Activated naive CD4-positive, alpha-beta T cell treated with anti-CD3 and anti-CD28 coated beads, Interleukin-2, amount 50 U/mL, for 24 hours (primary cell): ENCODE measurements around the gene NIM1K.
"Not testable (repeated sequence)": the region's sequence is repeated elsewhere in the genome, so short reads cannot be mapped to it uniquely, and the experiment has no call there.

Experiments used
- H3K27ac Mint-ChIP-seq: one replicate; pipeline ENCODE4 v1.8.0; 2021; ENCODE audit warnings: mild to moderate bottlenecking, mixed read lengths
- H3K27me3 Mint-ChIP-seq: one replicate; pipeline ENCODE4 v1.8.0; 2021; ENCODE audit warnings: mixed read lengths
- H3K36me3 Mint-ChIP-seq: one replicate; pipeline ENCODE4 v1.8.0; 2021; ENCODE audit warnings: mixed read lengths
- H3K4me1 Mint-ChIP-seq: one replicate; pipeline ENCODE4 v1.8.0; 2021; ENCODE audit warnings: mixed read lengths
- H3K4me3 Mint-ChIP-seq: one replicate; pipeline ENCODE4 v1.8.0; 2021; ENCODE audit warnings: mild to moderate bottlenecking, mixed read lengths
- H3K9me3 Mint-ChIP-seq: one replicate; pipeline ENCODE4 v1.8.0; 2021; ENCODE audit warnings: mixed read lengths

Gene NIM1K

DNA sequence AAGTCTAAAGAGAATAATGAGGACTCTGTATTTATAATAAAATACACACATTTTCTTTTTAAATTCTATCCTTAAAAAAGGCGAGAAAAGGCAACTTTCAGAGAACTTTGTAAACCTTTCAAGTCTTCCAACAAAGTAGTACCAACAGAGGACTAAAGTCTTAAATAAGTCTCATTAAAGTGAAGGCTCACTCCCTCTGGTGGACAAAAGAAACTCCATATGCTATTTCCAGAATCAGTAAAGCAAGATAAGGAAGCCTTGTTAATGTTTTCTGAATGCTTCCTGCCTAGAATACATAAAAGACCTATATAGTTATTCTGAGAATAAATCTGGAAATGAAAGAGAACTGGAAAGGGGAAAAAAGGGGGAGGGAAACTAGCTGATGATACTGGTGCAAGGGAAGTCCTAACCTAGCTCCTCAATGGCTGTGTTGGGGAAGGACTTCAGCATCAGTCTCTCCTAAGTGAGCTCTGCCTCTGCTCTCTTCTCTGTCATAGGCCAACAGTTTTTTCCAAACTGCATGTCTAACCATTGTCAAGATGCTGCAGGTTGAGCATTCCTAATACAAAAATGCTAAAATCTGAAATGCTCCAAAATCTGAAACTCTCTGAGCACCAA is 114.0 kb downstream of the NIM1K start:
- Mint-ChIP-seq H3K4me3 (peak overlapping the region; percentile 9), H3K27me3 (no peaks in the 10 kb centered on the region), H3K4me1 (peaks cover 79% of the 10 kb centered on the region), H3K27ac (peak overlapping the region; percentile 7), H3K36me3 (peaks cover 11% of the 10 kb centered on the region), H3K9me3 (no peaks in the 10 kb centered on the region)

DNA sequence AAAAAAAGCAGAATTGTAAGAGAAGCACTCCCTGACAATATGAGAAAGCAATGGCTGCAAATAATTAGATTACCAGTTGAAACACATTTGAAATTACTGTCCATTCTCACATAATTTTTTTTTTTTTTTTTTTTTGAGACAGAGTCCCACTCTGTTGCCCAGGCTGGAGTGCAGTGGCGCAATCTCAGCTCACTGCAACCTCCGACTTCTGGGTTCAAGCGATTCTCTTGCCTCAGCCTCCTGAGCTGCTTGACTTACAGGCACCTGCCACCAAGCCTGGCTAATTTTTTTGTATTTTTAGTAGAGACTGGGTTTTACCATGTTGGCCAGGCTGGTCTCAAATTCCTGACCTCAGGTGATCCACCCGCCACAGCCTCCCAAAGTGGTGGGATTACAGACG is 114.9 kb downstream of the NIM1K start:
- H3K4me1 Mint-ChIP-seq = peaks cover 78% of the 10 kb centered on the region
- not testable (repeated sequence) for H3K27me3 Mint-ChIP-seq, H3K36me3 Mint-ChIP-seq, H3K9me3 Mint-ChIP-seq, H3K27ac Mint-ChIP-seq
- H3K4me3 Mint-ChIP-seq = peak overlapping the region; percentile 19

DNA sequence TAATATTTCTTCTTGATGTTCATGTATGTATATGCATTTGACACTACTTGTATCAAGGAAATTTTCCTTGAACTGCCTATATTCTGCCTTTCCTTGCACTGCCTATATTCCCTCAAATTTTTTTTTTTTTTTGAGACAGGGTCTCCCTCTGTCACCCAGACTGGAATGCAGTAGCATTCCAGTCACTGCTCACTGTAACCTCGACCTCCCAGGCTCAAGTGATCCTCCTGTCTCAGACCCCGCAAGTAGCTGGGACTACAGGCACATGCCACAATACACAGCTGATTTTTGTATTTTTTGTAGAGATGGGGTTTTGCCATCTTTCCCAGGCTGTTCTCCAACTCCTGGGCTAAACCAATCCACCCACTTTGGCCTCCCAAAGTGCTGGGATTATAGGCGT is 117.1 kb downstream of the NIM1K start:
- Mint-ChIP-seq H3K27ac (peak overlapping the region; percentile 52), H3K4me1 (peaks cover 76% of the 10 kb centered on the region), H3K27me3 (no peaks in the 10 kb centered on the region), H3K36me3 (peaks cover 9% of the 10 kb centered on the region), H3K9me3 (no peaks in the 10 kb centered on the region), H3K4me3 (peak overlapping the region; percentile 62)

DNA sequence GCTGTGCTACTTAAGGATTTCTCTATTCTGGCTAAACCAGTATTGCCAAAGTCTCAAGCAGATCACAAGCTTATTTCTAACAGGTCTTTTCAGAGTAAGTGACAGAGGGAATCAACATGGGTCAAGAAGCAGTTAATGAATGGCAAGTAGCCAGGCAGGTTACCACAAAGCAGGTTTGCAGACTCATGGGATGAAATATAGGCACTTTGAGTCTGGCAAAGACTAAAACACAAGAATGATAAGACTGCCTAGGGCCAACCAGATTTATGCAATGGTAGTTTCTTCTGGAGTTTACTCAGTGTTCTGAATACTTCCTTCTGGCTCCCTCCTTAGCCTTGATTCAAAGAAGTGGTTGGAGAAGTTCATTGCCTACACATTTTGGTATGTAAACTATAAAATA is 117.6 kb downstream of the NIM1K start:
- Mint-ChIP-seq H3K27me3 (no peaks in the 10 kb centered on the region), H3K27ac (peak overlapping the region; percentile 52), H3K4me1 (peaks cover 76% of the 10 kb centered on the region), H3K9me3 (peaks cover 3% of the 10 kb centered on the region), H3K36me3 (peaks cover 10% of the 10 kb centered on the region), H3K4me3 (peak overlapping the region; percentile 62)

DNA sequence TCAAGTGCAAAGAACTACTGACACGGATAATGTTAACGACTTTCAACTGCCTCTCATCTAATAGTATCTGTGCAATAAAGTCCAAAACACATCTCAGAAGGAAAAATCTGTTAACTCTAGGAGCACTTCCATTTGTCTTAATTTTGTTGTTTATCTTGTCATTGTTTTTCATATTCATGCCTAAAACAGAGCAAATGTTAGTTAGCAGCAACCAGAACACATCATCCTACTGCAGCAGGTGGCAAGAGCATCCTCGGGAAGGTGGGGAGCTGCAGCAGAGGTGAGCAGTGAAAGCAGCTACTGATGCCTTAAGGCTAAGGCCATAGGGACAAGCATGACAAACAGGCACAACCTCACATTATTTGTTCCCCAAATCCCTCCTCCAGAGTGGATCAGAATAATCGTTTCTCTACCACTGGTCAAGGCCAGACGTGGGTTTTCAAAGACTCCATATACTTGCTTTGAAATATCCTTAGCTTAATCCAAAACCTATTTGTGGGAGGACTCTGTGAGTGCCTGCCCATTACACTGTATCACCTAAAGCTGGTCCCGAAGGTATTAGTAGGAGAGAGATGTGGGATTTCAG is 120.1 kb downstream of the NIM1K start:
- Mint-ChIP-seq H3K4me3 (peak overlapping the region; percentile 94), H3K4me1 (peaks cover 76% of the 10 kb centered on the region), H3K36me3 (peaks cover 11% of the 10 kb centered on the region), H3K27me3 (no peaks in the 10 kb centered on the region), H3K27ac (peak overlapping the region; percentile 72), H3K9me3 (peaks cover 5% of the 10 kb centered on the region)

DNA sequence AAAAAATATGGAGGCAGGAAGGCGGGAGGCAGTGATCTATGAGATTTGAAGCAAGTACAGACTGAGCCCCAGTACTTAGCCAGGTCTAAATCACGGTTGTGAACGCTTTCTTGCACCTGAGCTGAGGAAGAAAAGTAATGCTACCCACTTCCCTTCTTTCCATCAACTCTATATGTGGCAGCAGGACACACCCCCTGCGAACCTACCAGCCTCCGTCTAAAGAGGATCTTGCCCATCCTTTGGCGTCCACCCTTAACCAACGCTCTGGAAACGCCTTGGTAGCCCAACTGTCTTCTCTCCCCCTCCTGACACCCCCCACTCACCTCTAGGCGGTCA is 120.6 kb downstream of the NIM1K start:
- no peaks in the 10 kb centered on the region for H3K27me3 Mint-ChIP-seq
- H3K4me1 Mint-ChIP-seq = peaks cover 75% of the 10 kb centered on the region
- peak overlapping the region; percentile 94 for H3K4me3 Mint-ChIP-seq
- peaks cover 11% of the 10 kb centered on the region for H3K36me3 Mint-ChIP-seq
- H3K27ac Mint-ChIP-seq = peak overlapping the region; percentile 96
- H3K9me3 Mint-ChIP-seq = peaks cover 5% of the 10 kb centered on the region

DNA sequence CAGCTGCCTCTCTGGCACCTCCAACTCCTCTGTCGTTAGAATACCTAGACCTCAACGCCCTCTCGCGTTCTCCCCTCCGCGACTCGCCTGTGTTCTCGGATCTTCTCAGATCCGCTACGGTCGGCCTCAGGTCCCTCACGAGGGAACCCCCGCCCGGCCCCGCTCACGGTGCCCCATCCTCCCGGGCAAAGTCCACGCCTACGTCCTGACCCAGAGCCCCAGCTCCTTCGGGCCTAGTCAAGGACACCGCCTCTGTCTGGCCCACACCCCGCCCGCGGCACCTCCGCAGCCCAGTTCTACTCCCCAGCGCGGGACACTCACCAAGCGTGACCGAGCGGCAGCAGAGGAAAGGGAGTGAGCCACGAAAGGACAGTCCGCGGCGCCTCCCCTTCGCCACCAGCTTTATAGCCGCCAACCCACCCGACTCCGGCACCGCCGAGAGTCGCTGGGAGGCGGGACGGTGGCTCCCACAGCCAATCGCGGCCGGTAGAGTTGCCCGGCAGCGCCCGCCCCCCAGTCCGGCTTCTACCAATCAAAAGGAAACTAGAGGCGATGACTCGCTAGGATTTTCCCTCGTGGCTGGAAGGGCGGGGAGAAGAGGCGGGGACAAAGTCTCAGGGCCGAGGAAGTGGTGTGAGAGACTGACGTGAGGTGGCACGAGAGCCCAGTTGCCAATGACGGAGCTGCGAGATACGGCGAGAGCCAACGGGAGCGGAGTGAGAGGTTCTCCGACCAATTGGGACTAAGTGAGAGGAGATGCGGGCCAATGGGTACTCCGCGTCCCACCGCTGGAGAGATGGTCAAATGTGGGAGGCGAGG is 121.2 kb downstream of the NIM1K start, which contains the start of gene HMGCS1:
Gene HMGCS1 (minus strand): TSS at position 378 of the 819 bp plus-strand sequence. CDS start 14,447 bp downstream, outside the sequence.
- Mint-ChIP-seq H3K4me3 (peak within 1 kb of the TSS; percentile 94), H3K4me1 (peaks cover 69% of the 10 kb centered on the region), H3K9me3 (peaks cover 5% of the 10 kb centered on the region), H3K27me3 (no peaks in the 10 kb centered on the region), H3K27ac (peak within 1 kb of the TSS; percentile 96), H3K36me3 (peaks cover 11% of the 10 kb centered on the region)

DNA sequence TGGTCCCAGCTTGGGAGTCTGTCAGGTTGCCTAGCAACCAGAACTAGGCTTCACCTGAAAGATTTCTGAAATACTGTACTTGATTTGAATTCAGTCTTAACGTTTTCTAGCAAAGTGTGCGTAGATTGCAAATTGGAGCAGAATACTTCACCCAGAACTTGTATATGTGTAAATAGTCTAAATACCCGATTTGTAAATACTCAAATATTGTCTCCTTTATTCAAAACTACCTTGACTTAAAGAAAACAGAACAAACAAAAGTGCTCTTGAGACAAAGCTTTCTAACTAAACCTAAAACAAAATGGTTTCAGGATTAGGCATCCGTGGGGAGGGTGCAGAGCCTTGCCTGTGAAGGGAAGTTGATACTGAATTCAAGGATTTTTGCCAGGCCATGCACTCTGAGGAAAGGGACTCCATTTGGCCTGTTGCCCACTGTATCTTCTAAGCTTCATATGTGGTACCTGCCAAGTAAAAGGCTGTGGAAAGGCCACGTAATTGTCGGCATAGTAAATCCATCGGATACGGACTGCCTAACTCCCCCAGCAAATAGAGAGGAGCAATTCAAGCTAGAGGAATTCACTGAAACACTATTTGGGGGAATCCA is 121.9 kb downstream of the NIM1K start:
- peaks cover 5% of the 10 kb centered on the region for H3K9me3 Mint-ChIP-seq
- H3K4me1 Mint-ChIP-seq = peaks cover 63% of the 10 kb centered on the region
- H3K27me3 Mint-ChIP-seq = no peaks in the 10 kb centered on the region
- H3K4me3 Mint-ChIP-seq = peak overlapping the region; percentile 94
- peaks cover 11% of the 10 kb centered on the region for H3K36me3 Mint-ChIP-seq
- peak overlapping the region; percentile 96 for H3K27ac Mint-ChIP-seq

DNA sequence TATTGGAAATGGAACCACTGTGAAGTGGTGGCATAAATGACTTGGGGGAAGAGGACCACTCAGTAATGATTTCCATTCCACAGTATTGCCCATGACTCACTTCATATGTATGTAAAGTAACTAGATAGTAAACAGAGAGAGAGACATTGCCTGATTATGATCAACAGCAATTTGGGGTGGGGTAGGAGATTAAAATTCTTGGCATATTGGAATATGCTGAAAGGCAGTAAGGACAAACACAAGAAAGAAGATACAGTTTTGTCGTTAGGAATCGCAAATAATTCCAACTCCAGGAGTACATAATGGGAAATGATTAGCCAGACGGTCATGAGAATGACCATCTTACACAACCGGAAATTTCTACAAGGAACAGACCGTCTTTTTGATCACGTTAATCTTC is 122.7 kb downstream of the NIM1K start:
- H3K4me1 Mint-ChIP-seq = peaks cover 55% of the 10 kb centered on the region
- H3K36me3 Mint-ChIP-seq = peaks cover 11% of the 10 kb centered on the region
- H3K4me3 Mint-ChIP-seq = peak overlapping the region; percentile 62

DNA sequence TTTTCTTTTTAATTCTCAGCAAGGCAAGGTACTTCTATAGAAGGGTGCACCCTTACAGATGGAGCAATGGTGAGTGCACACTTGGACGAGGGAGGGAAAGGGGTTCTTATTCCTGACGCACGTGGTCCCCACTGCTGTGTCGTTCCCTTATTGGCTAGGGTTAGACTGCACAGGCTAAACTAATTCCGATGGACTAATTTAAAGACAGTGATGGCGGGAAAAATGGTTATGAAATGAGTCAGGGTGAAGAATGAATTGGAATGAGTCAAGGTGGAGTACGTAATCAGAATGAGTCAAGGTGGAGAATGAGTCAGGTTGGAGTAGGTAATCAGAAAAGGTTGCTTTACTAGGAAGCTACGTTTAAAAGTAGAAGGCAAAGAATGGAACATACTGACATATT is 123.2 kb downstream of the NIM1K start:
- Mint-ChIP-seq H3K4me1 (peaks cover 55% of the 10 kb centered on the region), H3K27me3 (no peaks in the 10 kb centered on the region), H3K9me3 (peaks cover 5% of the 10 kb centered on the region), H3K36me3 (peaks cover 11% of the 10 kb centered on the region), H3K4me3 (peak overlapping the region; percentile 51), H3K27ac (peak overlapping the region; percentile 96)

More for the DNA sequence above, 122.7 kb downstream of the NIM1K start:
- peak overlapping the region; percentile 96 for H3K27ac Mint-ChIP-seq
- no peaks in the 10 kb centered on the region for H3K27me3 Mint-ChIP-seq
- peaks cover 5% of the 10 kb centered on the region for H3K9me3 Mint-ChIP-seq

DNA sequence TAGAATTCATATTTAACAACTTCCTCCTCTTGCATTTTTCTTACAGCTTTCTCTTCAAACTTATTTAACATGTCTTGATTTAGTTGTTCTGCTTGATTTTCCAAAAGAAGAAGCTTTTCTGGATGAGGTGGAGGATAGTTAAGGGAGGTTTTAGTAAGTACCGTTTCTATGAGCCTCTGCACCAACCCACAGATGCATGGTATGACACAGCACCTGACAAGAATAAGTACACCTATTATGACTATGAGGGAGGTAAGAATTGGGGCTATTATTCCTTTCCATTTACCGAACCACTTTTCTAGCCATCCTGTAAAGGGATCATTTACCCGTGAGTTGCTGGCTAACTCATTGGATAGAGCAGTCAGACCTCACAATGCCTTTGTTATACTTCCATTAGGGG is 123.7 kb downstream of the NIM1K start:
- H3K36me3 Mint-ChIP-seq = peaks cover 10% of the 10 kb centered on the region
- H3K27ac Mint-ChIP-seq = peak overlapping the region; percentile 96
- peaks cover 5% of the 10 kb centered on the region for H3K9me3 Mint-ChIP-seq
- no peaks in the 10 kb centered on the region for H3K27me3 Mint-ChIP-seq
- H3K4me3 Mint-ChIP-seq = peak overlapping the region; percentile 51
- H3K4me1 Mint-ChIP-seq = peaks cover 53% of the 10 kb centered on the region

DNA sequence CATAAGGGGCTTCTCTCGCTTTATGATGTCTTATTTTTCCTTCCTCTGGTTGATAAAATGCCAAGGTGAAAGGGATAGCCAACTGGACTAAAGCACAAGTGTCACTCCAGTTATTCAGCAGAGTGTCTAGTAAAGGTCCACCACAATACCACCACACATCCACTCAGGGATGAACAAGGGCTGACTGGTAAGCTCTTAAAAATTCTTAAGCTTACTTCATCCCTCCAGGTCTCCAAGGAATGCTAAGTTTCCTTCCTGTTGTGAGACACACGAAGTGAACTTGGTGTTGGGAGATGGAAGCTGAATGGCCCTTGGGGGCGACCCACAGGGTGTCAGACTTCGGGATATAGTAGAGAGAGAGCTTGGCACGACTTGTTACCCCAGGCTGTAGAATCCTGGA is 124.4 kb downstream of the NIM1K start:
- Mint-ChIP-seq H3K4me3 (peak overlapping the region; percentile 51), H3K27me3 (no peaks in the 10 kb centered on the region), H3K4me1 (peaks cover 46% of the 10 kb centered on the region)

DNA sequence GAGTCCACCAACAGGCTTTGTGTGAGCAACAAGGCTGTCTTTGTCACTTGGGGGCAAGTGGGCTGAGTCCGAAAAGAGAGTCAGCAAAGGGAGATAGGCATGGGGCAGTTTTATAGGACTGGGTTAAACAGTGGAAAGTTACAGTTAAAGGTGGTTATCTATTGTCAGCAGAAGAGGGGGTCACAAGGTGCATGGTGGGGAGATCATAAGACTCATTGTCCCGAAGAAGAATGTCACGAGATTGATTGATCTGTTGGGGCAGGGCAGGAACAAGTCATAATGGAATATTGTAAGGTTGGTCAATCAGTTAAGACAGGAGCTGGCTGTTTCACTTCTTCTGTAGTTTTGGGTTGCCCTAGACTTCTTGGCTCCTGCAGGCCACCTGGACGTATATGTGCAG is 128.8 kb downstream of the NIM1K start:
- Mint-ChIP-seq H3K36me3 (no peaks in the 10 kb centered on the region), H3K27me3 (no peaks in the 10 kb centered on the region), H3K9me3 (no peaks in the 10 kb centered on the region), H3K4me3 (no peak overlapping the region), H3K27ac (no peak overlapping the region), H3K4me1 (peaks cover 7% of the 10 kb centered on the region)

More for the DNA sequence above, 124.4 kb downstream of the NIM1K start:
- Mint-ChIP-seq H3K27ac (peak overlapping the region; percentile 96), H3K36me3 (peaks cover 9% of the 10 kb centered on the region), H3K9me3 (peaks cover 5% of the 10 kb centered on the region)

DNA sequence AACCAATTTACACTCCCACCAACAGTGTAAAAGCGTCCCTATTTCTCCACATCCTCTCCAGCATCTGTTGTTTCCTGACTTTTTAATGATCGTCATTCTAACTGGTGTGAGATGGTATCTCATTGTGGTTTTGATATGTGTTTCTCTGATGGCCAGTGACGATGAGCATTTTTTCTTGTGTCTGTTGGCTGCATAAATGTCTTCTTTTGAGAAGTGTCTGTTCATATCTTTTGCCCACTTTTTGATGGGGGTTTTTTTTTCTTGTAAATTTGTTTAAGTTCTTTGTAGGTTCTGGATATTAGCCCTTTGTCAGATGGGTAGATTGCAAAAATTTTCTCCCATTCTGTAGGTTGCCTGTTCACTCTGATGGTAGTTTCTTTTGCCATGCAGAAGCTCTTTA is 131.5 kb downstream of the NIM1K start:
- H3K36me3 Mint-ChIP-seq, H3K27ac Mint-ChIP-seq, H3K4me3 Mint-ChIP-seq, H3K4me1 Mint-ChIP-seq, H3K9me3 Mint-ChIP-seq, H3K27me3 Mint-ChIP-seq: not testable (repeated sequence)

DNA sequence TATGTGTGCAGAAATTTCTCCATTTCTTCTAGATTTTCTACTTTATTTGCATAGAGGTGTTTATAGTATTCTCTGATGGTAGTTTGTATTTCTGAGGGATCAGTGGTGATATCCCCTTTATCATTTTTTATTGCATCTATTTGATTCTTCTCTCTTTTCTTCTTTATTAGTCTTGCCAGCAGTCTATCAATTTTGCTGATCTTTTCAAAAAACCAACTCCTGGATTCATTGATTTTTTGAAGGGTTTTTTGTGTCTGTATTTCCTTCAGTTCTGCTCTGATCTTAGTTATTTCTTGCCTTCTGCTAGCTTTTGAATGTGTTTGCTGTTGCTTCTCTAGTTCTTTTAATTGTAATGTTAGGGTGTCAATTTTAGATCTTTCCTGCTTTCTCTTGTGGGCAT is 133.6 kb downstream of the NIM1K start:
- not testable (repeated sequence) for H3K4me3 Mint-ChIP-seq, H3K27me3 Mint-ChIP-seq, H3K27ac Mint-ChIP-seq, H3K36me3 Mint-ChIP-seq, H3K9me3 Mint-ChIP-seq, H3K4me1 Mint-ChIP-seq
